Measurements from ENCODE around the gene MAMSTR. TPM values are rescaled to one million over a fixed set of nuclear protein-coding genes. Genes with fewer than 3 reads are reported as not detected.
"Not testable (repeated sequence)": the region's sequence is repeated elsewhere in the genome, so short reads cannot be mapped to it uniquely, and the experiment has no call there.

MAMSTR gene, protein sequence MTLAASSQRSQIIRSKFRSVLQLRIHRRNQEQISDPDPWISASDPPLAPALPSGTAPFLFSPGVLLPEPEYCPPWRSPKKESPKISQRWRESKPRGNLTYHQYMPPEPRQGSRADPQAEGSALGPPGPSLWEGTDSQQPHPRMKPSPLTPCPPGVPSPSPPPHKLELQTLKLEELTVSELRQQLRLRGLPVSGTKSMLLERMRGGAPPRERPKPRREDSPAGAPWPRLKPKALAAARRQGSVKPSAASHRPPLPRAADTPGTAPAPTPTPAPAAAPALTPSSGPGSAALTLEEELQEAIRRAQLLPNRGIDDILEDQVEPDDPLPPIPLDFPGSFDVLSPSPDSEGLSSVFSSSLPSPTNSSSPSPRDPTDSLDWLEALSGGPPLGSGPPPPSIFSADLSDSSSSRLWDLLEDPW
- total RNA-seq: 1 to 10 TPM in 1 of 2 donors, under 1 TPM in 1; 0.90 to 1.1 TPM
- long read RNA-seq, donor 1, partial matches to known transcripts: 0 of 2 reads
- long read RNA-seq, donor 1, other reads (novel, unspliced or antisense): 2 of 2 reads
- long read RNA-seq, donor 2, partial matches to known transcripts: 0 of 1 reads
- long read RNA-seq, donor 2, other reads (novel, unspliced or antisense): 1 of 1 reads

- intact Hi-C loops (cut with DNase I): no loop called here
- DNase-seq (ENCODE audit: low spot score): no peak
Observed at GRCh38 chr19:48719263-48720171, at the start of gene MAMSTR. TSS of gene MAMSTR (minus strand) at chr19:48719725. CDS start at chr19:48719031, 694 bp downstream.

- no peak for DNase-seq (ENCODE audit: low spot score)
- intact Hi-C loops (cut with DNase I): loop anchor here in 1 of 2 donors (5.0 kb wide), 1 partner anchor 683 kb away; the partner anchor contains the start of genes ALDH16A1 and PIH1D1
Observed at GRCh38 chr19:48768994-48769713, 49.6 kb upstream of the MAMSTR start.

- not testable (repeated sequence) for DNase-seq (ENCODE audit: low spot score)
Observed at GRCh38 chr19:48768171-48768753, 48.7 kb upstream of the MAMSTR start.

DNA sequence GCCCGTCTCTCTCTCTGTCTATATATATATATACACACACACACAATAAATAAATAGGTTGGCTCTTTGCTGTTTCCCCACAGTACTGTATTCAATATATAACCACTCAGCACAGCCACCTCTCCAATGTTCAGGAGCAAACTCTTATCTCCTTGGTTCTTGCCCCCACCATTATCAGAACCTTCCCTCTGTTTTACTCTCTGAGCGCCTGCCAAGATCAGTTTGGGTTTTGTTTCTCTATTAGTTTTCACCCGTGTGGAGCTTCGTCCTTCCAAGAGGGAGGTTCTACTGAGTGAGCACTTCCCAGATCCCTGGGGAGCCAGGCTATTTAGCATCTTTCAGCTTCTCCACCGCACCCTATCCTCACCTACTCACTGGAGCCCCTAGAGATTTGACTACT lies 46.3 kb upstream of the MAMSTR start:
- intact Hi-C loops (cut with DNase I): loop anchor here in 1 of 2 donors (5.0 kb wide), 1 partner anchor 686 kb away; the partner anchor contains the start of genes ALDH16A1 and PIH1D1
- not testable (repeated sequence) for DNase-seq (ENCODE audit: low spot score)

More at GRCh38 chr19:48768171-48768753, 48.7 kb upstream of the MAMSTR start:
- intact Hi-C loops (cut with DNase I): loop anchor here in 1 of 2 donors (5.0 kb wide), 1 partner anchor 684 kb away; the partner anchor contains the start of genes ALDH16A1 and PIH1D1

DNA sequence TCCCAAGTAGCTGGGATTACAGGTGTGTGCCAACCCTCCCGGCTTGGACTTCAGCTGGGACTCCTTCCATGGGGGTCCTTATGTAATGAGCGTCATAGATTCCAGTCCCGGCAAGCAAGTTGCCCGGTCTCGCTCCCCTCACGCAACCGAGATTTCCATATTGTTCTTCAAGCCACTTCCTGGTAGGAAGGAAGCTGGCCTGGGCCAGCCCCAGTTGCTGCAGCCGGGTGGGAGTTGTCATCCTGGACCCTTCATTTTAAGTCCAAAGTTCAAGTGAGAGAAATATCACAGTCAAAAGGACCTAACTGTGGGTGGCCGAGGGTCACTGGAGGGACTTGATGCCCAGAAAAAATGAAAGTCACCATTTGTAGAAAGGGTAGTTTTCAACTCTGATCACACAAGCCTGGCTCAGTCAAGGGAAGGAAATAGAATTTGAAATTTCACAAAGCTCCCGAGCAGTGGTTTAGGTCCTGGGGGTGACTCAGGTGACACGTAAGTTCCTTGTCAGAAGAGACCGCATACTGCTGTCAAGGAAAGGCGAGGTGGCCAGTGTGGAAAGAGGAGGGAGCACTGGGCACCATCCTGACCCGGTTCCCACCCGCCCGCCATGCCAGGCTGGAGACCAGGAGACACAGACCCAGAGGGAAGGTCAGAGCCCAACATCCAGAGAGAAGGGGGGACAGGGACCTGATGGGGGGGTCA lies 41.1 kb upstream of the MAMSTR start:
- DNase-seq (ENCODE audit: low spot score): no peak
- intact Hi-C loops (cut with DNase I): no loop called here

DNA sequence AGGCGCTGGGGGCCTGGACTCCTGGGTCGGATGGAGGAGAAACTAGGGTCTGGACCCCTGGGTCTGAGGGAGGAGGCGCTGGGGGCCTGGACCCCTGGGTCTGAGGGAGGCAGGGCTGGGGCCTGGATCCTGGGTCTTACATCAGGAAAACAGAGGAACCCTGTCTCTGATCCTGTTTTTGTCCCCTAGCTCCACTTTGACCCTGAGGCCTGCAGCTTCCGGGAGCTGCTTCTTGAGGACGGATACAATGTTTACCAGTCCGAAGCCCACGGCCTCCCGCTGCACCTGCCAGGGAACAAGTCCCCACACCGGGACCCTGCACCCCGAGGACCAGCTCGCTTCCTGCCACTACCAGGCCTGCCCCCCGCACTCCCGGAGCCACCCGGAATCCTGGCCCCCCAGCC lies 38.2 kb upstream of the MAMSTR start:
- DNase-seq (ENCODE audit: low spot score): no peak
- intact Hi-C loops (cut with DNase I): no loop called here

DNA sequence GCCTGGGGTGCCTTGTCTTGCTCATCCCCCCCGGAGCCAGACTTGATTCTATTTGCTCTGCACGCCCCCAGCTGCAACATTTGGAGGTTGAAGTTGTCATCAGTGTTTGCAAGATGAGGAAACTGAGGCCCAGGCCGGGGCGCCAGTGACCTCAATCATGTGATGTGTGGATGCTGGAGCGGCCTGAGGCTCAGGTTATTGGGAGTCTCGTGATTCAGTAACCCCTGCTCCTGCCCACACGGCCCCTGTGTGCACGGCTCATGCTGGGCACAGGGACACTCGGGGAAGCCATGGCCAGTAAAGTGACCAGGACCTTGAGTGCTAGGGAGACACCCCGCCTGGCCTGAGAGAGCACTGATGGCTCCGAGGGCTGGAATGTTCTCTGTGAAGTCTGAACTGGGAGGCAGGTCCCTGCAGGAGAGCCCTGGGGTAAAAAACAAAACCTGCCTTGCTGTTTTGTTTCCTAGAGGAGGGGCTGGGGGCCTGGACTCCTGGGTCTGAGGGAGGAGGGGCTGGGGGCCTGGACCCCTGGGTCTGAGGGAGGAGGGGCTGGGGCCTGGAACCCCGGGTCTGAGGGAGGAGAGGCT lies 37.7 kb upstream of the MAMSTR start:
- no peak for DNase-seq (ENCODE audit: low spot score)
- intact Hi-C loops (cut with DNase I): no loop called here

DNA sequence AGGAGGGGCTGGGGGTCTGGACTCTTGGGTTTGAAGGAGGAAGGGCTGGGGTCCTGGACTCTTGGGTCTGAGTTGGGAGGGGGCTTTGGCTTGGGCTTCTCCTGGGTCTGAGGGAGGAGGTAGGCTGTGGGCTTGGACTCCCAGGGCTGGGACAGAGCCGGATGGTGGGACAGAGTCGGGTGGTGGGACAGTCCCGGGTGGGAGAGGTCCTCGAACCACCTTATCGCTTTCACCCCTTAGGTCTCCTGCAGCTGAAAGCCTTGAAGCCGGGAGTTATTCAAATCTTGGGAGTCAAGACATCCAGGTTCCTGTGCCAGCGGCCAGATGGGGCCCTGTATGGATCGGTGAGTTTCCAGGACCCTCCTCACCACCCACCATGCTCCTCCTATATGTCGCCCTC lies 37.2 kb upstream of the MAMSTR start:
- no peak for DNase-seq (ENCODE audit: low spot score)
- intact Hi-C loops (cut with DNase I): no loop called here

- no peak for DNase-seq (ENCODE audit: low spot score)
- intact Hi-C loops (cut with DNase I): no loop called here
Observed at GRCh38 chr19:48756212-48756611, 36.7 kb upstream of the MAMSTR start.

- intact Hi-C loops (cut with DNase I): no loop called here
- no peak for DNase-seq (ENCODE audit: low spot score)
Observed at GRCh38 chr19:48755787-48756186, 36.3 kb upstream of the MAMSTR start.

DNA sequence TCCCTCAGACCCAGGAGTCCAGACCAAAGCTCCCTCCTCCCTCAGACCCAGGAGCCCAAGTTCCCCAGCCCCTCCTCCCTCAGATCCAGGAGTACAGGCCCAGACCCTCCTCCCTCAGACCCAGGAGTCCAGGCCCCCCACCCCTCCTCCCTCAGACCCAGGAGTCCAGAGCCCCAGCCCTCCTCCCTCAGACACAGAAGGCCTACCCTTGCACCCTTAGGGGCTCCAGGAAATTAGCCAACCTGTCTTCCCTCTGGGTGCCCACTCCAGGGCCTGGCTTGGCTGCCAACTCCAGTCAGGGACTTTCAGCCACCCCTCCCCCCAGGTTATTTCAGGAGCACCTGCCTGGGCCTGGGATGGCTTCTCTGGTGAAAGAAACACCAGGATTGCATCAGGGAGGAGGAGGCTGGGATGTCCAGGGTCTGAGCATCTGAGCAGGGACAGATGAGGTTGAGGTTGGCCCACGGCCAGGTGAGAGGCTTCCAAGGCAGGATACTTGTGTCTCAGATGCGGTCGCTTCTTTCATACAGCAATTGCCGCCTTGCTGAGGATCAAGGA lies 35.6 kb upstream of the MAMSTR start, which contains the start of gene FGF21:
Gene FGF21, plus strand, starts transcription at position 441 of the 558 bp plus-strand sequence. CDS start 713 bp downstream, outside the sequence.
- no peak for DNase-seq (ENCODE audit: low spot score)
- intact Hi-C loops (cut with DNase I): no loop called here

- DNase-seq (ENCODE audit: low spot score): no peak
- intact Hi-C loops (cut with DNase I): no loop called here
Observed at GRCh38 chr19:48752496-48753365, 33.2 kb upstream of the MAMSTR start, which contains the start of gene FUT1. TSS of gene FUT1 (minus strand) at chr19:48752641. CDS start at chr19:48751281, 1,360 bp downstream.

- DNase-seq (ENCODE audit: low spot score): no peak
- intact Hi-C loops (cut with DNase I): no loop called here
Observed at GRCh38 chr19:48751845-48752495, 32.4 kb upstream of the MAMSTR start.

DNA sequence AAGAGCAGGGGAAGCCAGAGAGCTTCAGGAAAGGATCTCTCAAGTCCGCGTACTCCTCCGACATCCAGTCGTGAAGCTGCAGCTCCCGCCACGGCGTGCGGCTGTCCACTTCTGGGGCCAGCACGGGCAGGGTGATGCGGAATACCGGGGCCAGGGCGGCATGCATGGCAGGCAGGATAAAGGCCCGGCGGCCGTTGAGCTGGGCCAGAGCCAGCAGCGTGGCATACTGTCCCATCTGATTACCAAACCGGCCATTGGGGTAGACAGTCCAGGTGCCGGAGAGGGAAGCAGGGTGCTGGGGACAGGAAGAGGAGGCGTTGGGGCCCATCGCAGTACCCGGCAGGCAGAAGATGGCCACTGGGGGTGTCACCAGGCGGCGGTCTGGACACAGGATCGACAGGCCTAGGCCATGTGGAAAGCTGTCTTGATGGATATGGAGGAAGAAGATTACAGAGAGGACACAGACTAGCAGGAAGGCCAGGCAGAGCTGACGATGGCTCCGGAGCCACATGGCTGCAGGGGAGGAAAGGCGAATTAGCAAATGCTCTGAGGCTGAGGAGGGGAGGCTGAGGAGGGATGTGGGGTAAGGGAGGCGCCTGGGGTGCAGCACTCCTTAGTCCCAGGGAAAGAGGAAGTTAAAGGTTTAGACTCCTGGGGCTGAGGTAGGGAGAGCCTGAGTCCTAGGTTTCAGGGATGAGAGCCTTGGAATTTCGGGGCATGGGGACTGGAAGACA lies 31.4 kb upstream of the MAMSTR start:
- no peak for DNase-seq (ENCODE audit: low spot score)
- intact Hi-C loops (cut with DNase I): no loop called here

GRCh38 chr19:48750351-48750750 lies 30.8 kb upstream of the MAMSTR start:
- DNase-seq (ENCODE audit: low spot score): no peak
- intact Hi-C loops (cut with DNase I): no loop called here

Data from posterior vena cava (tissue), 2 donors.